Psoas muscle (tissue), 8 donors: ENCODE measurements around the gene SLC29A1. TPM values are rescaled to one million over a fixed set of nuclear protein-coding genes. Genes with fewer than 3 reads are reported as not detected.

Experiments
- ATAC-seq, 4 donors: fragments of 200-7000 bp; cut with Tn5 transposase; one replicate each; pipeline ENCODE4 v1.9.1; 2020; ENCODE audit warnings: moderate library complexity in 3 of 4, mild to moderate bottlenecking in 2 of 4
- DNase-seq, 2 donors: peaks; one replicate each; pipeline ENCODE4 v3.0.0-alpha.2; 2020
- H3K27ac ChIP-seq: fragments of 200-600 bp; one replicate; pipeline ENCODE4 v1.8.0; 2022
- H3K27me3 ChIP-seq, 3 donors: fragments of 200-600 bp in 1 of 3; one replicate each; pipeline versions ENCODE4 v1.6.1 to v1.8.0; 2013 to 2022; ENCODE audit warnings: low read length in 2 of 3, mild to moderate bottlenecking in 2 of 3, moderate library complexity in 1 of 3; ENCODE audit not compliant: insufficient read depth in 3 of 3
- H3K36me3 ChIP-seq, 2 donors: fragments of 200-600 bp in 1 of 2; one replicate each; pipeline versions ENCODE4 v1.6.1 to v1.8.0; 2013 to 2022; ENCODE audit warnings: low read depth in 1 of 2, mild to moderate bottlenecking in 1 of 2, moderate library complexity in 1 of 2; ENCODE audit not compliant: insufficient read depth in 1 of 2
- H3K4me1 ChIP-seq: fragments of 200-600 bp; one replicate; pipeline ENCODE4 v1.8.0; 2022
- H3K4me3 ChIP-seq: fragments of 200-600 bp; one replicate; pipeline ENCODE4 v1.8.0; 2022; ENCODE audit warnings: mild to moderate bottlenecking
- H3K9me3 ChIP-seq: fragments of 200-600 bp; one replicate; pipeline ENCODE4 v1.8.0; 2022
- CTCF ChIP-seq: fragments of 200-600 bp; IDR thresholded peaks from one replicate; pipeline ENCODE4 v1.8.0; 2022; ENCODE audit warnings: antibody characterized with exemption
- WGBS, 3 donors: extraction: QIAGEN DNeasy Blood & Tissue Kit; methylation state at CpG; one replicate each; pipeline versions ENCODE4 v1.1.6 to v1.1.7; 2013; 5-methylcytosine and 5-hydroxymethylcytosine counted together
- intact Hi-C, 2 donors: fragments of 100-400 bp; cut with DNase I; formaldehyde crosslinking; loops; one replicate each; pipeline versions ENCODE4 v1.11.0 to v1.14.2; 2022
- polyA plus RNA-seq, 3 donors: library from polyadenylated mRNA; stranded (reverse); fragments of 200-250 nt; gene quantifications; one replicate each; pipeline ENCODE4 v1.2.3, GENCODE V29; 2013
- total RNA-seq, 4 donors: library from RNA; stranded (reverse); fragmentation: NEBNext Ultra II Directional in 2 of 4; extraction: Animal tissue kit (Norgen Biotek cat#: 25700) in 2 of 4; gene quantifications; one replicate each; pipeline versions ENCODE4 v1.2.1 to v1.2.4, GENCODE V29; 2021 to 2023
- donor health status: healthy with polysubstance abuse.
- donor health status: DM: no; HTN: no; CAD: no; lungs with moderate emphysema.
- donor health status: Bipolar disorder and iron deficiency.
- donor health status: healthy.
- donor health status: DM: yes; HTN: yes; CAD: no.
- donor health status: DM: no; HTN: no; CAD: no.
- donor health status: DM: no; HTN: no; CAD: no.
- donor health status: DM: yes; HTN: yes; CAD: no.

The SLC29A1 gene
- total and polyA plus RNA-seq, 7 donors, result 29.1 to 80.7 (median 39.7) TPM

- Histone ChIP-seq H3K27ac (peak overlapping the region; percentile 87), H3K36me3 (no peaks in the 10 kb centered on the region), H3K4me1 (peaks cover 59% of the 10 kb centered on the region), H3K9me3 (no peaks in the 10 kb centered on the region), H3K27me3 (no peaks in the 10 kb centered on the region), H3K4me3 (peak overlapping the region; percentile 22)
- intact Hi-C loops, result no loop called here
- ATAC-seq (no peak), DNase-seq (no peak)
- 72 to 83% (median 81%) methylated on average over 2 of the region's 2 CpGs for WGBS, 3 donors
- no peak for TF ChIP-seq CTCF
These were observed 1.4 kb upstream of the SLC29A1 start for GRCh38 chr6:44221961-44222335.

GRCh38 chr6:44222486-44223318 lies 693 bp upstream of the SLC29A1 start:
- H3K4me1 ChIP-seq, result peaks cover 58% of the 10 kb centered on the region

GRCh38 chr6:44224029-44224964 lies 902 bp downstream of the SLC29A1 start:
- H3K27ac ChIP-seq, result peak overlapping the region; percentile 87
- no peak for DNase-seq
- peaks cover 60% of the 10 kb centered on the region for H3K4me1 ChIP-seq

More at GRCh38 chr6:44222486-44223318, 693 bp upstream of the SLC29A1 start:
- 33 to 37% (median 35%) methylated on average over 26 of the region's 26 CpGs for WGBS, 3 donors
- H3K4me3 ChIP-seq, result peak overlapping the region; percentile 84
- no peak for ATAC-seq
- no peak for TF ChIP-seq CTCF
- H3K27ac ChIP-seq, result peak overlapping the region; percentile 87
- DNase-seq, result no peak
- H3K27me3 ChIP-seq, result no peaks in the 10 kb centered on the region
- intact Hi-C loops, result no loop called here
- H3K9me3 ChIP-seq, result no peaks in the 10 kb centered on the region
- H3K36me3 ChIP-seq, result no peaks in the 10 kb centered on the region

GRCh38 chr6:44224965-44225305 lies 1.5 kb downstream of the SLC29A1 start:
- Histone ChIP-seq H3K4me3 (peak overlapping the region; percentile 84), H3K4me1 (peaks cover 66% of the 10 kb centered on the region)
- intact Hi-C loops, result loop anchor here in 1 of 2 donors (5.0 kb wide), 1 partner anchor 123 kb away; no protein-coding TSS in a partner anchor

More at GRCh38 chr6:44224029-44224964, 902 bp downstream of the SLC29A1 start:
- WGBS, 3 donors, result 6 to 8% (median 6%) methylated on average over 16 to 18 of the region's 18 CpGs
- H3K9me3 ChIP-seq, result no peaks in the 10 kb centered on the region
- H3K27me3 ChIP-seq, result no peaks in the 10 kb centered on the region
- no peak for TF ChIP-seq CTCF
- ATAC-seq, result no peak
- H3K4me3 ChIP-seq, result peak overlapping the region; percentile 84
- no peaks in the 10 kb centered on the region for H3K36me3 ChIP-seq
- intact Hi-C loops, result no loop called here

More at GRCh38 chr6:44224965-44225305, 1.5 kb downstream of the SLC29A1 start:
- TF ChIP-seq CTCF, result no peak
- WGBS, 3 donors, result 60 to 77% (median 70%) methylated on average over 4 of the region's 4 CpGs
- peaks cover 0 to 5% of the 10 kb centered on the region in 2 donors for H3K36me3 ChIP-seq
- ATAC-seq, result no peak
- peak overlapping the region; percentile 87 for H3K27ac ChIP-seq
- no peaks in the 10 kb centered on the region for H3K9me3 ChIP-seq
- no peaks in the 10 kb centered on the region for H3K27me3 ChIP-seq
- no peak for DNase-seq
